K562 (cell line): ENCODE data around the gene NOL12. TPM values are rescaled to one million over a fixed set of nuclear protein-coding genes. Genes with fewer than 3 reads are reported as not detected.

ENCODE experiments used
- AFF1 ChIP-seq, 2 experiments: fragments of 450-650 bp; IDR thresholded peaks; 2 replicates each; pipeline ENCODE4 v1.6.1; 2018; ENCODE audit warnings: mild to moderate bottlenecking in 2 of 2, low read depth in 1 of 2; ENCODE audit not compliant: partially characterized antibody in 2 of 2
- ESRRA ChIP-seq: fragments of 450-650 bp; IDR thresholded peaks from 2 replicates; pipeline ENCODE4 v1.6.1; 2014; ENCODE audit warnings: low read depth, mild to moderate bottlenecking, moderate library complexity, borderline replicate concordance
- FOSL1 ChIP-seq: fragments of 200-800 bp; sonication (Bioruptor generic); conservative IDR thresholded peaks from 2 replicates; pipeline ENCODE4 v1.6.1; 2016; ENCODE audit warnings: missing genetic modification characterization, missing compliant biosample characterization
- GABPB2 ChIP-seq: fragments of 250-450 bp; sonication (Bioruptor Pico); conservative IDR thresholded peaks from 2 replicates; pipeline ENCODE4 v1.5.1; 2021; ENCODE audit warnings: mild to moderate bottlenecking
- MBD1 ChIP-seq: fragments of 250-450 bp; sonication (Bioruptor Pico); IDR thresholded peaks from 2 replicates; pipeline ENCODE4 v1.8.0; 2022; ENCODE audit warnings: inconsistent platforms
- NFXL1 ChIP-seq: fragments of 450-650 bp; formaldehyde crosslinking; IDR thresholded peaks from 2 replicates; pipeline ENCODE4 v1.4.0; 2021; ENCODE audit warnings: mild to moderate bottlenecking
- SLC30A9 ChIP-seq: fragments of 250-450 bp; sonication (Bioruptor Pico); IDR thresholded peaks from 2 replicates; pipeline ENCODE4 v1.8.0; 2022; ENCODE audit warnings: mild to moderate bottlenecking, moderate library complexity
- TAF9B ChIP-seq: fragments of 450-650 bp; IDR thresholded peaks from 2 replicates; pipeline ENCODE4 v1.6.1; 2018; ENCODE audit warnings: mild to moderate bottlenecking; ENCODE audit not compliant: partially characterized antibody
- ZMIZ1 ChIP-seq, 2 experiments: fragments of 150-350 bp in 1 of 2; IDR thresholded peaks; 2 replicates each; pipeline ENCODE4 v1.6.1; 2012 to 2016; ENCODE audit warnings: low read depth in 2 of 2, low read length in 2 of 2, mild to moderate bottlenecking in 1 of 2, moderate library complexity in 1 of 2
- ZNF184 ChIP-seq: sonication (generic); formaldehyde crosslinking; IDR thresholded peaks from 2 replicates; pipeline ENCODE4 v1.5.0; 2020; ENCODE audit warnings: missing genetic modification reagents
- polyA plus RNA-seq, 8 experiments: library from polyadenylated mRNA; depleted of rRNA in 4 of 8; stranded (reverse) in 5 of 8; unstranded in 3 of 8; fragments of >200 nt; fragmentation: Nextera tagmentation in 2 of 8; fragmentation: Illumina TruSeq in 1 of 8; extraction: Ambion mirVana in 2 of 8; extraction: Trizol in 1 of 8; gene quantifications; 2 replicates each; pipeline versions ENCODE4 v1.2.1 to v1.2.3, GENCODE V29; 2011 to 2014; ENCODE audit warnings: inconsistent platforms in 1 of 8, missing spikeins in 1 of 8
- total RNA-seq, 7 experiments: library from RNA; depleted of rRNA in 6 of 7; stranded (reverse); fragments of >200 nt in 6 of 7; fragmentation: Illumina TruSeq in 2 of 7; extraction: Trizol in 2 of 7; gene quantifications; 2 replicates each; pipeline versions ENCODE4 v1.2.1 to v1.2.3, GENCODE V29; 2011 to 2021; ENCODE audit warnings: low replicate concordance in 1 of 7
- TF ChIP-seq, protein P1 (sequence below): fragments of 450-650 bp; IDR thresholded peaks from 2 replicates; pipeline ENCODE4 v1.6.1; 2016; ENCODE audit warnings: missing biosample characterization, missing genetic modification characterization
- TF ChIP-seq, protein P2 (sequence below): IDR thresholded peaks from 2 replicates; pipeline ENCODE4 v1.6.1; 2014; ENCODE audit warnings: antibody characterized with exemption
- TF ChIP-seq, protein P3 (sequence below): fragments of 250-450 bp; sonication (Bioruptor Pico); IDR thresholded peaks from 2 replicates; pipeline ENCODE4 v1.8.0; 2021; ENCODE audit warnings: mild to moderate bottlenecking, moderate library complexity

Gene NOL12
- total and polyA plus RNA-seq, 9 of the 15 experiments (the other 6 are each of a cell fraction or from before 2014, with no cell fraction given) = 2.8 to 40.9 (median 28.5) TPM

- 0 out of 4 replicates have a peak, but pooled peaks of 1 of the 2 experiments have one; percentile 10 for TF ChIP-seq ZMIZ1 (IDR thresholded peaks at IDR 0.05; ENCODE audit: low read depth in 2 of 2, low read length in 2 of 2)
- TF ChIP-seq MBD1 (CRISPR knock-in tag) = no peak
- no peak for TF ChIP-seq GABPB2 (CRISPR knock-in tag)
- TF ChIP-seq, protein P1, sequence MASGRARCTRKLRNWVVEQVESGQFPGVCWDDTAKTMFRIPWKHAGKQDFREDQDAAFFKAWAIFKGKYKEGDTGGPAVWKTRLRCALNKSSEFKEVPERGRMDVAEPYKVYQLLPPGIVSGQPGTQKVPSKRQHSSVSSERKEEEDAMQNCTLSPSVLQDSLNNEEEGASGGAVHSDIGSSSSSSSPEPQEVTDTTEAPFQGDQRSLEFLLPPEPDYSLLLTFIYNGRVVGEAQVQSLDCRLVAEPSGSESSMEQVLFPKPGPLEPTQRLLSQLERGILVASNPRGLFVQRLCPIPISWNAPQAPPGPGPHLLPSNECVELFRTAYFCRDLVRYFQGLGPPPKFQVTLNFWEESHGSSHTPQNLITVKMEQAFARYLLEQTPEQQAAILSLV (tag) = no peak
- TF ChIP-seq FOSL1 (tag) = peak; percentile 95
- TF ChIP-seq TAF9B = peak; percentile 92
- no peak for TF ChIP-seq ZNF184 (CRISPR knock-in tag)
- TF ChIP-seq, protein P2, sequence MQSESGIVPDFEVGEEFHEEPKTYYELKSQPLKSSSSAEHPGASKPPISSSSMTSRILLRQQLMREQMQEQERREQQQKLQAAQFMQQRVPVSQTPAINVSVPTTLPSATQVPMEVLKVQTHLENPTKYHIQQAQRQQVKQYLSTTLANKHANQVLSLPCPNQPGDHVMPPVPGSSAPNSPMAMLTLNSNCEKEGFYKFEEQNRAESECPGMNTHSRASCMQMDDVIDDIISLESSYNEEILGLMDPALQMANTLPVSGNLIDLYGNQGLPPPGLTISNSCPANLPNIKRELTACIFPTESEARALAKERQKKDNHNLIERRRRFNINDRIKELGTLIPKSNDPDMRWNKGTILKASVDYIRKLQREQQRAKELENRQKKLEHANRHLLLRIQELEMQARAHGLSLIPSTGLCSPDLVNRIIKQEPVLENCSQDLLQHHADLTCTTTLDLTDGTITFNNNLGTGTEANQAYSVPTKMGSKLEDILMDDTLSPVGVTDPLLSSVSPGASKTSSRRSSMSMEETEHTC = no peak
- no peak for TF ChIP-seq ESRRA
- TF ChIP-seq AFF1 (IDR thresholded peaks at IDR 0.05; ENCODE audit: low read depth in 1 of 2, partially characterized antibody in 2 of 2) = no peak
- TF ChIP-seq, protein P3, sequence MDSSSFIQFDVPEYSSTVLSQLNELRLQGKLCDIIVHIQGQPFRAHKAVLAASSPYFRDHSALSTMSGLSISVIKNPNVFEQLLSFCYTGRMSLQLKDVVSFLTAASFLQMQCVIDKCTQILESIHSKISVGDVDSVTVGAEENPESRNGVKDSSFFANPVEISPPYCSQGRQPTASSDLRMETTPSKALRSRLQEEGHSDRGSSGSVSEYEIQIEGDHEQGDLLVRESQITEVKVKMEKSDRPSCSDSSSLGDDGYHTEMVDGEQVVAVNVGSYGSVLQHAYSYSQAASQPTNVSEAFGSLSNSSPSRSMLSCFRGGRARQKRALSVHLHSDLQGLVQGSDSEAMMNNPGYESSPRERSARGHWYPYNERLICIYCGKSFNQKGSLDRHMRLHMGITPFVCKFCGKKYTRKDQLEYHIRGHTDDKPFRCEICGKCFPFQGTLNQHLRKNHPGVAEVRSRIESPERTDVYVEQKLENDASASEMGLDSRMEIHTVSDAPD = no peak
- TF ChIP-seq NFXL1 (CRISPR knock-in tag) = no peak
- no peak for TF ChIP-seq SLC30A9 (CRISPR knock-in tag)
These were observed 9.2 kb upstream of the NOL12 start (continued) for GRCh38 chr22:37676736-37677492.
